Progenitor cell of endocrine pancreas (in vitro differentiated cells): ENCODE measurements around the gene SPDL1. TPM values are rescaled to one million over a fixed set of nuclear protein-coding genes. Genes with fewer than 3 reads are reported as not detected.

Experiments used
- DNase-seq: peaks from one replicate; pipeline ENCODE4 v3.0.0; 2021; ENCODE audit warnings: low spot score; ENCODE audit not compliant: unreplicated experiment
- H3K27ac Mint-ChIP-seq: 2 replicates; pipeline ENCODE4 v1.8.0; 2021; ENCODE audit warnings: mild to moderate bottlenecking, moderate library complexity, mixed read lengths
- H3K27me3 Mint-ChIP-seq: 2 replicates; pipeline ENCODE4 v1.8.0; 2021; ENCODE audit warnings: mixed read lengths
- H3K36me3 Mint-ChIP-seq: 2 replicates; pipeline ENCODE4 v1.8.0; 2022; ENCODE audit warnings: mixed read lengths; ENCODE audit not compliant: insufficient read depth
- H3K4me1 Mint-ChIP-seq: 2 replicates; pipeline ENCODE4 v1.8.0; 2021; ENCODE audit warnings: low read depth, mixed read lengths
- H3K4me3 Mint-ChIP-seq: 2 replicates; pipeline ENCODE4 v1.8.0; 2021; ENCODE audit warnings: low read depth, mild to moderate bottlenecking, moderate library complexity, mixed read lengths
- H3K9me3 Mint-ChIP-seq: 2 replicates; pipeline ENCODE4 v1.8.0; 2021; ENCODE audit warnings: low read depth, mixed read lengths
- total RNA-seq: library from RNA; stranded (reverse); gene quantifications from 2 replicates; pipeline ENCODE4 v1.2.1, GENCODE V29; 2021
- TF ChIP-seq, protein P1 (sequence below): fragments of 200-600 bp; sonication (generic); IDR thresholded peaks from one replicate; pipeline ENCODE4 v1.5.0; 2021; ENCODE audit warnings: antibody characterized with exemption, mild to moderate bottlenecking; ENCODE audit not compliant: unreplicated experiment

SPDL1 gene
- total RNA-seq, 1 donor from 2014 or later = 38.3 TPM

DNA sequence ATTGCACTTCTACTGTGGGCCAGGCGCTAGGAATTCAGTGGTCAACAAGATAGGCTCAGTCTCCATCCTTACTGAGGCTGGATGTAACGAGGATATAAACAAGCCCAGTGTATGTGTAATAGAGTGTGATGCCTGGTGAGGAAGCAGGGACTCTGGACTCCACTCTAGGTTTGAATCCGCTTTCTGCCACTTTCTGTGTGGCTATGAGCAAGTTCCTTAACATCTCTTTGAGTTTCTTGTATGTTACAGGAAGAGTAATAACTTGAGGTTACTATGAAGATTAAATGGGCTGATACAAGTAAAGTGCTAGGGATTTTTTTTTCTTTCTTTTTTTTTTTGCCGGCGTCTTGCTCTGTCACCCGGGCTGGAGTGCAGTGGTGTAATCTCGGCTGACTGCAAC is 65.9 kb downstream of the SPDL1 start:
- TF ChIP-seq, protein P1, sequence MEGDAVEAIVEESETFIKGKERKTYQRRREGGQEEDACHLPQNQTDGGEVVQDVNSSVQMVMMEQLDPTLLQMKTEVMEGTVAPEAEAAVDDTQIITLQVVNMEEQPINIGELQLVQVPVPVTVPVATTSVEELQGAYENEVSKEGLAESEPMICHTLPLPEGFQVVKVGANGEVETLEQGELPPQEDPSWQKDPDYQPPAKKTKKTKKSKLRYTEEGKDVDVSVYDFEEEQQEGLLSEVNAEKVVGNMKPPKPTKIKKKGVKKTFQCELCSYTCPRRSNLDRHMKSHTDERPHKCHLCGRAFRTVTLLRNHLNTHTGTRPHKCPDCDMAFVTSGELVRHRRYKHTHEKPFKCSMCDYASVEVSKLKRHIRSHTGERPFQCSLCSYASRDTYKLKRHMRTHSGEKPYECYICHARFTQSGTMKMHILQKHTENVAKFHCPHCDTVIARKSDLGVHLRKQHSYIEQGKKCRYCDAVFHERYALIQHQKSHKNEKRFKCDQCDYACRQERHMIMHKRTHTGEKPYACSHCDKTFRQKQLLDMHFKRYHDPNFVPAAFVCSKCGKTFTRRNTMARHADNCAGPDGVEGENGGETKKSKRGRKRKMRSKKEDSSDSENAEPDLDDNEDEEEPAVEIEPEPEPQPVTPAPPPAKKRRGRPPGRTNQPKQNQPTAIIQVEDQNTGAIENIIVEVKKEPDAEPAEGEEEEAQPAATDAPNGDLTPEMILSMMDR = no peak

DNA sequence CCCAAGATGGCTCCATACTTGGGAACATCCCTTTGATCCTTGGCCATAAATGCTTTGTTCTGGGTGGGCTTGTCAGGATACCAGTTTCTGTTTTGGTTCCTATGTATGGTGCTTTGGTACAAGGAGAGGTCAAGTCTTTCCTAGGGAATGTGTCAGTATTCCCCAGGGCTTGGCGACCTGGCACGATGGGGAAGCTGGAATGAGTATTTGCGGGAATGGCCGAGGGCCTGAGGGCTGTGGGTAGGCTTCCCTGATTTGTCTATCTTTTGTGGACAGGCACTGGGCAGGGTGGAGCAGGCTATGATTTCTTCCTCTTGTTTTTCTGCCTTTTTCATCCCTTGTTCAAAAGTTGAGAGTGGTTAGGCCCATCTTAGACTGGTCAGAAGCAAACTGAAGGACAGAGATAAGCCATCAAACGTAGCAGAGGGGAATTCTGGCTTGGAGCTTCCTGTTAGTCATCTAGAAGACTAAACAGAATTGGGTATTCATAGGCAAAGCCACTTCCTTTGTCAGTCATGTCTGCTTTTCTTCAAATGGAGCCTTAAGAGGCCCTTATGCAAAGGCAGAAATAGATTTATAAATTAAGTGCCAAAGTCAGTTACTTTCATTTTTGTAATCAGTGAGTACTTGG is 67.2 kb downstream of the SPDL1 start:
- H3K4me3 Mint-ChIP-seq = no peak overlapping the region
- H3K27me3 Mint-ChIP-seq = peaks cover 25% of the 10 kb centered on the region
- TF ChIP-seq, protein P1 = no peak
- H3K27ac Mint-ChIP-seq = no peak overlapping the region
- no peaks in the 10 kb centered on the region for H3K36me3 Mint-ChIP-seq
- H3K9me3 Mint-ChIP-seq = no peaks in the 10 kb centered on the region
- peaks cover 6% of the 10 kb centered on the region for H3K4me1 Mint-ChIP-seq
- DNase-seq = no peak

More for the DNA sequence above, 65.9 kb downstream of the SPDL1 start:
- Mint-ChIP-seq H3K27me3 (peaks cover 28% of the 10 kb centered on the region), H3K36me3 (no peaks in the 10 kb centered on the region), H3K4me3 (no peak overlapping the region), H3K4me1 (peaks cover 6% of the 10 kb centered on the region), H3K27ac (no peak overlapping the region), H3K9me3 (no peaks in the 10 kb centered on the region)
- DNase-seq = no peak

DNA sequence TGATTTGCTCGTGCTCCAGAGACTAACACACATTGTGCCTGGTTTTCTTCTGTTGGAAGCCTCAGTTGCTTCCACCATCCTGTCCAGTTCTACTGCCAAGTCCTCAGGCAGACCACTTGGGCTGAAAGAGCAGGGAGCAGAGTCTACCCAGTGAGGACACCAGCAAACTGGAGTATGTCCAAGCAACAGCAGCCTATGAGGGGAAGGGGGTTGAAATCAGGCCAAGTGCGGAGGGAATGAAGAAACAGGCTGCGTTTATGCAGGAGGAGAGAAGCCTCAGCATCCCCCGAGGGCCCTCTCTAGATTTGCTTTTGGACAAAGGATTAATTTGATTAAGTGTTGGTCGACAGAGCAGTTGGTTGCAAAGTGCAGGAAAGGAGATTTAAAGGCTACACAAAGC is 68.0 kb downstream of the SPDL1 start:
- Mint-ChIP-seq H3K4me1 (peaks cover 6% of the 10 kb centered on the region), H3K27ac (no peak overlapping the region), H3K9me3 (no peaks in the 10 kb centered on the region), H3K27me3 (peaks cover 25% of the 10 kb centered on the region), H3K4me3 (no peak overlapping the region), H3K36me3 (no peaks in the 10 kb centered on the region)
- no peak for DNase-seq
- TF ChIP-seq, protein P1 = no peak

DNA sequence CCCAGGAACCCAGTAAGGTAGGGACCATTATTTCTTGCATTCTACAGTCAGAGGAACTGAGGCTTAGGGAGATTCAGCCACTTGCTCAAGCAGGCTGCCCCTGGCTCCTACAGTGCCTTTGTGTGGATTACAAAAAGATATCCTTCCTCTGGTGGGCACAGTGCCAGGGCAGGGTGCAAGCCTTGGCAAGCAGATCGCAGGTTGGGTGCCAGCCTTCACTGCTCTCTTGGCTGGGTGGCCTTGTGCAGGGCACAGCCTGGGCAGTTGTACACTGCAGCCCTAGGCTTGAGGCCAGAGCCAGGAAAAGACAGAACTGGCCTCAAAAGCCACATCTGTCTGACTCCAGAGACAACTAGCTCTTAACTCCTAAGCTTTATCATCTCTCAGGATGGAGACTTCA is 68.5 kb downstream of the SPDL1 start:
- Mint-ChIP-seq H3K4me3 (no peak overlapping the region), H3K36me3 (no peaks in the 10 kb centered on the region), H3K27me3 (peaks cover 25% of the 10 kb centered on the region), H3K4me1 (peaks cover 6% of the 10 kb centered on the region), H3K27ac (no peak overlapping the region), H3K9me3 (no peaks in the 10 kb centered on the region)
- no peak for DNase-seq
- TF ChIP-seq, protein P1 = no peak

DNA sequence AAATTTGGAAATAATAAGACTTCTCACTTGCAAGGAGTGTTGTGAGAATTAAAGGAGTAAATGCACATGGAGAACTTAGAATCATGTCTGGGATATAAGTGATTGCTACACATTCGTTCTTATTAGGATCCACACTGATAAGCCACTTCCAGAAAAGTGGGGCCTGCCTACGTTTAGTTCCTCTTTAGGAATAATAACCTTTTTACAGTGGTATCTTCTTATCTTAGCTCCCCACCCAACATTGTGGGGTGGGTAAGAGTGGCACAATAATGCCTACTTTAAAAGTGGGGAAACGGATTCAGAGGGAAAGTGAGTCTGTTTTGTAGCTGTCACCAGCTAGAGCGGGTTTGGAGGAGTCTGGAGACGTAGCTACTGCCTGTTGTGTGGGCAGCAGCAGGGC is 69.5 kb downstream of the SPDL1 start:
- Mint-ChIP-seq H3K4me1 (peaks cover 1% of the 10 kb centered on the region), H3K36me3 (no peaks in the 10 kb centered on the region), H3K27me3 (peaks cover 20% of the 10 kb centered on the region), H3K9me3 (no peaks in the 10 kb centered on the region), H3K27ac (no peak overlapping the region), H3K4me3 (no peak overlapping the region)
- no peak for DNase-seq
- TF ChIP-seq, protein P1 = no peak

Other genes with a start within 250 kb of the SPDL1 start
- gene DOCK2, start 53.5 kb downstream of the SPDL1 start, total RNA-seq = 0.78 TPM in 1 of 2 replicates, not detected in the other